ENCODE data around the gene USF3.

Gene USF3

DNA sequence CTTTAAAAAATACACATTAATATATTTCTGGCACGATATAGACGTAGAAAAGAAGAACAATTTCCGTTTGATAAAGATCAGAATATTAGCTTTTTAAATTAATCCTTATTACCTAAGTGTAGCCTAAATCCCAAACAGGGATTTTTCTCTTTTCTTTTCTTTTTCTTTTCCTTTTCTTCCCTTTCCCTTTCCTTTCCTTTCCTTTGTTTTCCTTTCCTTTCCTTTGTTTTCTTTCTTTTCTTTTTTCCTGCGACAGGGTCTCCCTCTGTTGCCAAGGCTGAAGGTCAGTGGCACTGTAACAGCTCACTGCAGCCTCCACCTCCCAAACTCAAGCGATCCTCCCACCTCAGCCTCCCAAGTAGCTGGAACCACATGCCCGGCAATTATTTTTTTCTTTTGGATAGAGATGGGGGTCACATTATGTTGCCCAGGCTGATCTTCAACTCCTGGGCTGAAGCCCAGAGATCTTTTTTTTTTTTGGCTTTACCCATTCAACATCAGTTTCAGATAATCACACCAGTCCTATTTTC lies 1.8 kb upstream of the USF3 start:
- TF ChIP-seq, protein P1, sequence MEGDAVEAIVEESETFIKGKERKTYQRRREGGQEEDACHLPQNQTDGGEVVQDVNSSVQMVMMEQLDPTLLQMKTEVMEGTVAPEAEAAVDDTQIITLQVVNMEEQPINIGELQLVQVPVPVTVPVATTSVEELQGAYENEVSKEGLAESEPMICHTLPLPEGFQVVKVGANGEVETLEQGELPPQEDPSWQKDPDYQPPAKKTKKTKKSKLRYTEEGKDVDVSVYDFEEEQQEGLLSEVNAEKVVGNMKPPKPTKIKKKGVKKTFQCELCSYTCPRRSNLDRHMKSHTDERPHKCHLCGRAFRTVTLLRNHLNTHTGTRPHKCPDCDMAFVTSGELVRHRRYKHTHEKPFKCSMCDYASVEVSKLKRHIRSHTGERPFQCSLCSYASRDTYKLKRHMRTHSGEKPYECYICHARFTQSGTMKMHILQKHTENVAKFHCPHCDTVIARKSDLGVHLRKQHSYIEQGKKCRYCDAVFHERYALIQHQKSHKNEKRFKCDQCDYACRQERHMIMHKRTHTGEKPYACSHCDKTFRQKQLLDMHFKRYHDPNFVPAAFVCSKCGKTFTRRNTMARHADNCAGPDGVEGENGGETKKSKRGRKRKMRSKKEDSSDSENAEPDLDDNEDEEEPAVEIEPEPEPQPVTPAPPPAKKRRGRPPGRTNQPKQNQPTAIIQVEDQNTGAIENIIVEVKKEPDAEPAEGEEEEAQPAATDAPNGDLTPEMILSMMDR (conservative IDR thresholded peaks at IDR 0.05; ENCODE audit: low read depth, low read length): no peak
- DNase-seq (ENCODE audit: low read depth): no peak
- H3K4me3 ChIP-seq (ENCODE audit: low read length): no peak overlapping the region

DNA sequence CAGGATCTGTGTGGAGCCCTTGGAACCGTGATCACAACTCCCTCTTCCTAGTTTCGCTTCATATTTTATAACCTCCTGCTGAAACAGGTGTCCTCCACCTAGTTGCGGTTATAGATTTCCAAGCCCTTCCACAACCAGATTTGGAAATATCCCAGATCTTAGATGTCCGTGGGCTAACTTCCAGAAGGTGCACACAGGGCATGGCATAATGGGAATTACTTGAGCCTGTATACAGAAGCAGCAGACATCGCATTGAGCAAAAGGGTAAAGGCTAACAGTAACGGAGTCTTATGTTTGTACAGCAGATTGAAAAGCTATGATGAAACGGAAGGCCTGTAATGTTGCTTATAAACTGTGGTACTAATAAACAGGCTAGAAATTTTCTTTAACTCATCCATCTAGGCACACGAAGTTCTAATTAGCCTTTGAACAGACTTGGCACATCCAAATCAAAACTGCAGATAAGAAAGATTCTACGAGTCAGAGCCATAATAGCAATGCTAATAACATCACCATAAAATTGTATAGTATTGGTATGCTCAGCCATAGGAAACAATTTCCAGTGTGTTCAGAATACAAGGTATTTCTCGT lies 1.2 kb upstream of the USF3 start:
- DNase-seq (ENCODE audit: low read depth): no peak

DNA sequence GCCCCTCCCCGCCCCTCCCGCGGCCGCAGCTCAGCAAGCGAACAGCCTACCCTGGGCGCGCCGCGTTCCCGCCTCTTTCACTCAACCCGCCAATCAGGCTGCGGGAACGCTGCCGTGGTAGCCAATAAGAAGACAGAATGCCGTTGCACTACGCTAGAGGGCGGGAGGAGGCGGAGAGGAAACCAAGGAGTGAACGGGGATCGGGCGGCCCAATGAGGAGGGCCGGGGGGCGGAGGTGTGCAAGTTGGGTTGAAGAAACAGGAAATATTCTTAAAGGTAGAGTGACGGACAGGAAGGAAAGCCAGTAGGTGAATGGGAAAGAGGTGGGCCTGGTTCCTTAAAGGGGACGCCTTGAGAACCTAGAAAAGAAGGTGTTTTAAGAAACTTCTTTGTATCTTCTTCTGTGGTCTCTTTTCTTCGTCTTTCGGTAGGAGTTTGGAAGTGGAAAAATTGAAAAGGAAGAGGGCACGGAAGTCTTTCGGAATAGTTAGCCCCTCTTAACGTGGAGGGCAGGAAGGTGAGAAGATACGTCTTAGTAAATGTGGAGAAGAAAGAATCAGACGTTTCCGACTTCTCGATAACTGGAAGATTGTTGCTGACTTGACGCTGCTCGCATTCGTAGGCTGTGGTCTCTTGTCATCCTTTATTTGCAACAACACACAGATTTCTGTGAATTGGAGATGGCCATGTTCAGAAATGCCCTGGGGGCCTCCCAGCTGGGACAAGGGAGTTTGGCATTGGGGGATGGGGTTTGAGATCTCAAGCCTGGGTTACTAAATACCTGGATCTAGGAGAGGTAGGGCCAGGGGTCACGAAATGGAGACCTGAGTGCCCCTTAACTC lies 437 bp upstream of the USF3 start:
- H3K4me3 ChIP-seq (ENCODE audit: low read length): peak overlapping the region; percentile 96
- peak; percentile 97 for DNase-seq (ENCODE audit: low read depth)
- TF ChIP-seq, protein P1 (conservative IDR thresholded peaks at IDR 0.05; ENCODE audit: low read depth, low read length): peak; percentile 2

More for the DNA sequence above, 1.2 kb upstream of the USF3 start:
- H3K4me3 ChIP-seq (ENCODE audit: low read length): peak overlapping the region; percentile 96
- TF ChIP-seq, protein P1 (conservative IDR thresholded peaks at IDR 0.05; ENCODE audit: low read depth, low read length): no peak

DNA sequence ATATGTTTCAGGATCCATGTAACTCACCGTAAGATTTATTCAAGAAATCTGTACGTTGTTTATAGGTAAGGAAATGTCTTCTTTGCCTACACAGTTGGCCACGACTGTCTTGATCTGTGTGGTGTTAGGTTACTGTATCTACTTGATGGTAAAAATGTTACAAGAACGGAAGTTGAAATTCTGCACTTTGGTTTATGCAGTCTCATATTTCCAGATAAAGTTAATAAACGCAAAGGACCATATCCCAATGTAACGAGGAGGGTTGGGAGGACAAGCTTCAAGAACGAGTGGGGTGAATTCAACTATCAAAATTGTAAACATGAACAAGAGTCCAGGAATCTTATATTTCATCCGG lies 1.0 kb downstream of the USF3 start:
- H3K4me3 ChIP-seq (ENCODE audit: low read length): peak overlapping the region; percentile 69
- DNase-seq (ENCODE audit: low read depth): no peak
- TF ChIP-seq, protein P1 (conservative IDR thresholded peaks at IDR 0.05; ENCODE audit: low read depth, low read length): no peak

DNA sequence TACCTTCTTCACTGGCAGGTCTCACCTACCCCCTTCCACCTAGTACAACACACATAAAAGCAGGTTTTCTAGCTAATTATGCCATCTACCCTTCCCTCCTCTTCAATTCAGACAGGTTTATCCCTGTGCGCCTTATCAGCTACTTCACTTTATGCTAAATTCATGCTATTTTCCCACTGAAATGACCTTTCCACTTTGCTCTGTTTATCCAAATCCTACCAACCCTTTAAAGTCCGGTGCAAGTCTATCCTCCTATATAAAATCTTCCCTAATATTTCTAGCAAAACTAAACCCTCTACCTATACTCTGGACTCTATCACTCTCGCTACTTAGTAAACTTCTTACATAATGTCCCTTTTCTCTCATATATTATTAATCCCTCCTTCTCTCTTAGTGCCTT lies 6.0 kb downstream of the USF3 start:
- TF ChIP-seq, protein P1 (conservative IDR thresholded peaks at IDR 0.05; ENCODE audit: low read depth, low read length): no peak

DNA sequence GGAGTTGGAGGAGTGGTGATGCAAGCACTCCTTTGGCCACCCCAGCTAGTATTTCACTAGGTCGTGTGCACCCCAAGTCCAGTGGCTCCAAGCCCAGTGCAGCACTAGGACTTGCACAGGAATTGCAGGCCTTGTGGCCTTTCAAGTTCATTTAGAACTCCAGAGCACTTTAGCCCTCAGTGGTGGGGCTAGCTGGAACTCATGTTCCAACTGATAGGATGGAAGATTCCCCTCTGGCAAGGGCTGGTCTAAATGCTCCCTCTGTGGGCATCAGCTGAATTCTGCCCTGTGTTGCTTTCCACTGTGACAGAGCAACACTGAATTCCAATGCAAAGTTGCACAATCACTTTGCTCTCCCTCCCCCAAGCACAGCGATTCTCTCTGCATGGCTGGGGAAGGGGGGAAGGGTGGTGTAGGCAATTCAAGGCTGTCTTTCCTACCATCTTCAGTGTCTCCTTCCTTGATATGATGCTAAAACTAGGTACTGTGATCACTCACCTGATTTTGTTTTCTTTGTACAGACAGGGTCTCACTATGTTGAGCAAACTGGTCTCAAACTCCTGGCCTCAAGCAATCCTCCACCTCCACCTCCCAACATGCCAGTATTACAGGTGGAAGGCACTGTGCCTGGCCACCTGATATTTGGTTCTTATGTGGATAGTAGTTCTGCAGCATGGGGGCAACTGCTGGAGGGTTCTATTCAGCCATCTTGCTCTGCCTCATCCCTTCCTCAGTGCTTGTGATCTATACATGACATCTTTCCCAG lies 10.3 kb downstream of the USF3 start:
- no peak for DNase-seq (ENCODE audit: low read depth)
- TF ChIP-seq, protein P1 (conservative IDR thresholded peaks at IDR 0.05; ENCODE audit: low read depth, low read length): no peak
- no peak overlapping the region for H3K4me3 ChIP-seq (ENCODE audit: low read length)

More for the DNA sequence above, 6.0 kb downstream of the USF3 start:
- DNase-seq (ENCODE audit: low read depth): no peak
- H3K4me3 ChIP-seq (ENCODE audit: low read length): no peak overlapping the region
